ENCODE data around the gene WDR27.

GRCh38 chr6:169656546-169657283 lies 45.1 kb downstream of the WDR27 start:
- TF ChIP-seq RAD21 (IDR thresholded peaks at IDR 0.05; ENCODE audit: low read depth) (no peak), TCF12 (IDR thresholded peaks at IDR 0.05; ENCODE audit: low read depth) (no peak), YY1 (IDR thresholded peaks at IDR 0.05; ENCODE audit: low read depth) (no peak), MAX (IDR thresholded peaks at IDR 0.05) (no peak)
